ENCODE measurements around the gene FLNB.

DNA sequence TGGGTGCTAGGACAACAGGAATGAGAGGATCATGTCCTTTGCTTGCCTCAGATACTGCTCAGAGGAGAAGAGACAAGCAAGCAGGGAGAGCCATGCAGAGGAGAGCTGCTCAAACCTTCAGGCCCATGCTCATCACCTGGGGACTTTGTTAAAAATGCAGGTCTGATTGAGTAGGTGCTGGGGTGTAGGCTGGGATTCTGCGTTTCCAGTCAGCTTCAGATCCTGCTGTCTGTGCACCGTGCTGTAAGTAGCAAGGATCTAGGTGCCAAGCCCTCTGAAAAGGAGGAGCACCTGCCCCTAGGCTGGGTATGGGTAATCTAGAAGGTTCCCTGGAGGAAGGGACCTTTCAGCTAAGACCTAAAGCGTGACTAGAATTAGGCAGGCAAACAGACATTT is 7.3 kb downstream of the FLNB start:
- TF ChIP-seq CTCF (IDR thresholded peaks at IDR 0.05; ENCODE audit: insufficient read depth, low read depth, low read length) (no peak), EZH2 (IDR thresholded peaks at IDR 0.05; ENCODE audit: insufficient read depth, low read length) (no peak)
